ENCODE results near the gene CDK5RAP3.

DNA sequence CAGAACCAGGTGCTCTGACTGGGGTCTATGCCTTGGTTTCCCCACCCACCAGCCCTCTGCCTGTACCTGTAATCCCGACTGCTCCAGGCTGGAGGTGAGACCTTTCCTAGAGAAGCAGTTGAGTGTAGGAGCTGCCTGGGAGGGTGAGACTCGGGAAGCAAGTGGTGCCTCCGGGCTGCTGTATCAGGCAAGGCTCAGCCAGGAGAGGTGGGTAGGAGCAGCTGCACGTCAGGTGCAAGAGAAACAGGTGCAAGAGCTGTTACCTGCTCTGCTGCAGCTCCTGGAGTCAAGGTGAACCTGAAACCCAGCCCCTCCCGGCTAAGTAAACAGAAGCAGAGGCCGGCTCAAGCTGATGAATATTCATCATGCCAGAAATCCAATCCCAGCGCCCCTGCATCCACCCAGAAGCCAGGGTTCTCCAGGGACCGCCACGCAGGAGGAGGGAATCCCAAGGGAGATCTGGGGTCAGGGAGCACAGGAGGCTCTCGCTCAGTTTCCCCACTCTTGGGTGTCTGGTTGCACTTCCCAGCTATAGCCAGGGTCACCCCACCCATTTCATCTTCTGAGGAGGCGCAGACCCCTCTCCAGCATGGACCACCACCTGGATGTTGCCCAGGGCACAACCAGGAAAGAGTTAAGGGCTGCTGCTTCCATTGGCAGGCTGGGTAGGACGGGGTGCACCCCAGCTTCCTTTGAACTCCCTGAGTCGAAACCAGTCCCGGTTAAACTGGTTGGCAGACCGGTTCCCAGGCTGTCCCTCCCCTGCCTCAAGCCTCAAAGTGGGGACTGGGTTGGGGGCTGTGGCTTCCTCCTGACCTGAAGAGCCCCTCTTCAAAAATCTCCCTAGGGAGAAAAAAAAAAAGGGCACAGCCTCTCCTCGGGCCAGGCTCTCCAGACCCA lies 13.1 kb upstream of the CDK5RAP3 start, which contains the start of gene PRR15L:
- TF ChIP-seq CTCF (IDR thresholded peaks at IDR 0.05) (no peak), POLR2A (IDR thresholded peaks at IDR 0.05) (no peak)

Data from lower leg skin (tissue), 3 donors.